GM12891 (cell line): ENCODE results near the gene TNFRSF11A.

Experiments
- POLR2A ChIP-seq: IDR thresholded peaks from 2 replicates; pipeline ENCODE4 v1.6.1; 2011; ENCODE audit warnings: low read depth, low read length, control low read depth
- POLR2AphosphoS5 ChIP-seq: IDR thresholded peaks from 2 replicates; pipeline ENCODE4 v1.6.1; 2011; ENCODE audit warnings: low read depth, low read length, control low read depth
- POU2F2 ChIP-seq: IDR thresholded peaks from 2 replicates; pipeline ENCODE4 v1.6.1; 2011; ENCODE audit warnings: low read depth, mild to moderate bottlenecking, control low read depth, low read length, moderate library complexity
- TAF1 ChIP-seq: IDR thresholded peaks from 2 replicates; pipeline ENCODE4 v1.6.1; 2011; ENCODE audit warnings: low read depth, low read length, control low read depth

DNA sequence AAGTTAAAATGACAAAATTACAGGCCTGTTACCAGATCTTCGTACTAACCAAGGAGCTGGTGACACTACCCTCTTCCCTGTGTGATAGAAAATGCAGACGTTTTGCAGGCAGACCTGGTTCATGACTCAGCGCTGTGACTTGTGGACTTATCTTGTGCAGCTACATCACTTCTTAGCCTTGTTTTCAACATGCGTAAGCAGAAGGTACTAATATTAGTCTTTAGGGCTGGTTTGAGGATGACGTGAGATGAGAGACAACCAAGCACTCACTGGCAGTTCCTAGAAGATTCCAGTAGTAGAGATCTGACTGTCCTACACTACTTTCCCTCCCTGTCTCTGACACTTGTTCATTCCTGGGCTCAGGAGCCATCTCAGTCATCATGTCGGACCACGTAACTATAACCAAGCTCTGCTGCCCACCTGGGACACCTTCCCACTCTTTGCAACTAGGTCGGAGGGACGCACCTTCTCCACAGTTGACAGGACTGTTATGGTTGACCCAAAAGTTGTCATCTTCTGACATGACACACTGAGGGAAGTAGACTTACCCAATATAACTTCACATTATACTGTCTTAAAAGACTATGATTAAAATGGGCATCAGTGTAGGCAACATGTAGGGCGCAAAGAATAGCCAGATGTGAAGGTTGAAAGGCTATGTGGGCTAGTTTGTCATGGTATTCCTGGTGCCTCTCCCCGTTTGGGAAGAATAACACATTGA is 64.8 kb downstream of the TNFRSF11A start:
- TF ChIP-seq POLR2A (no peak), POLR2AphosphoS5 (no peak), POU2F2 (no peak), TAF1 (no peak)
